Peyer's patch (tissue), 4 donors: ENCODE data around the gene DAPK1.

ENCODE experiments used
- POLR2A ChIP-seq, 2 donors: fragments of 450-650 bp; IDR thresholded peaks; one replicate each; pipeline ENCODE4 v1.5.1; 2017; ENCODE audit warnings: antibody characterized with exemption in 2 of 2, mild to moderate bottlenecking in 2 of 2, moderate library complexity in 2 of 2
- TF ChIP-seq, protein P1 (sequence below), 6 experiments: fragments of 450-650 bp in 4 of 6; fragments of 200-600 bp in 2 of 6; sonication (generic) in 1 of 6; IDR thresholded peaks; one replicate each; pipeline ENCODE4 v1.5.1; 2017 to 2019; ENCODE audit warnings: antibody characterized with exemption in 6 of 6, mild to moderate bottlenecking in 3 of 6, moderate library complexity in 1 of 6

DNA sequence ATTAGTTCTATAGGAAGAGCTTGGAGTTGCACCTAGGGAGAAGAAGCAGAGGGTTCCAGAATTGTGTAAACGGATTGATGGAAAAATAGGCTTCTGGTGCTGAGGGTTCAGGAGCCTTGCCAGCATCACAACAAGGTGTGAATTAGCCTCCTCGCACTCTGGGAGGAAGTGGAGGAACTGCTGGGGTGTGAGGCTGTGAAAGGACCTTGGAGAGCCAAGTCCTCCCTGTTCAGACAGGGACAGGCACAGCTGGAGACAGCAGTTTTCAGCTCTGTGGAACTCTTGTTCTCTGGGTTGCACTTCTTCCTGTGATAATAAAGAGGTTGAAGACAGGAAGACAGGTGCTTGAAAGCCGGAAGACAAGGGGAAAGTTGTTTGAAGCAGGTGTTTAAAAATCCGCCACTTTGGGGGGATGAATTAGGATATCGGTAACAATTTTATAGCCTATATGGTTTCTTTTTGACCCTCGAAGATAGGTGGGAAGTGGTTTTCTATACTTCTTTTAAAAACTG, 22.6 kb downstream of the DAPK1 start:
- TF ChIP-seq, protein P1, sequence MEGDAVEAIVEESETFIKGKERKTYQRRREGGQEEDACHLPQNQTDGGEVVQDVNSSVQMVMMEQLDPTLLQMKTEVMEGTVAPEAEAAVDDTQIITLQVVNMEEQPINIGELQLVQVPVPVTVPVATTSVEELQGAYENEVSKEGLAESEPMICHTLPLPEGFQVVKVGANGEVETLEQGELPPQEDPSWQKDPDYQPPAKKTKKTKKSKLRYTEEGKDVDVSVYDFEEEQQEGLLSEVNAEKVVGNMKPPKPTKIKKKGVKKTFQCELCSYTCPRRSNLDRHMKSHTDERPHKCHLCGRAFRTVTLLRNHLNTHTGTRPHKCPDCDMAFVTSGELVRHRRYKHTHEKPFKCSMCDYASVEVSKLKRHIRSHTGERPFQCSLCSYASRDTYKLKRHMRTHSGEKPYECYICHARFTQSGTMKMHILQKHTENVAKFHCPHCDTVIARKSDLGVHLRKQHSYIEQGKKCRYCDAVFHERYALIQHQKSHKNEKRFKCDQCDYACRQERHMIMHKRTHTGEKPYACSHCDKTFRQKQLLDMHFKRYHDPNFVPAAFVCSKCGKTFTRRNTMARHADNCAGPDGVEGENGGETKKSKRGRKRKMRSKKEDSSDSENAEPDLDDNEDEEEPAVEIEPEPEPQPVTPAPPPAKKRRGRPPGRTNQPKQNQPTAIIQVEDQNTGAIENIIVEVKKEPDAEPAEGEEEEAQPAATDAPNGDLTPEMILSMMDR (IDR thresholded peaks at IDR 0.05): no peak
- TF ChIP-seq POLR2A (IDR thresholded peaks at IDR 0.05): no peak
